ENCODE results near the gene CCDC141. TPM values are rescaled to one million over a fixed set of nuclear protein-coding genes. Genes with fewer than 3 reads are reported as not detected.

Gene CCDC141
- total and polyA plus RNA-seq, 2 experiments from 2014 or later = 11.7 to 13.4 TPM

GRCh38 chr2:178833382-178833781, 216.6 kb downstream of the CCDC141 start (continued):
- TF ChIP-seq, protein P1, sequence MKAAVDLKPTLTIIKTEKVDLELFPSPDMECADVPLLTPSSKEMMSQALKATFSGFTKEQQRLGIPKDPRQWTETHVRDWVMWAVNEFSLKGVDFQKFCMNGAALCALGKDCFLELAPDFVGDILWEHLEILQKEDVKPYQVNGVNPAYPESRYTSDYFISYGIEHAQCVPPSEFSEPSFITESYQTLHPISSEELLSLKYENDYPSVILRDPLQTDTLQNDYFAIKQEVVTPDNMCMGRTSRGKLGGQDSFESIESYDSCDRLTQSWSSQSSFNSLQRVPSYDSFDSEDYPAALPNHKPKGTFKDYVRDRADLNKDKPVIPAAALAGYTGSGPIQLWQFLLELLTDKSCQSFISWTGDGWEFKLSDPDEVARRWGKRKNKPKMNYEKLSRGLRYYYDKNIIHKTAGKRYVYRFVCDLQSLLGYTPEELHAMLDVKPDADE (IDR thresholded peaks at IDR 0.05) = no peak
- TF ChIP-seq POLR2AphosphoS5 (IDR thresholded peaks at IDR 0.05; ENCODE audit: low read depth) (no peak), REST (IDR thresholded peaks at IDR 0.05; ENCODE audit: unreplicated experiment) (no peak), EZH2phosphoT487 (IDR thresholded peaks at IDR 0.05; ENCODE audit: unreplicated experiment) (no peak), EZH2 (IDR thresholded peaks at IDR 0.05; ENCODE audit: low read depth, unreplicated experiment) (no peak), ZNF331 (CRISPR knock-in tag; IDR thresholded peaks at IDR 0.05; ENCODE audit: low read depth) (no peak)

- H3F3A ChIP-seq (replicated peaks; ENCODE audit: low read depth) = no peaks in the 10 kb centered on the region
- Mint-ChIP-seq H3K4me3 (no peak overlapping the region), H3K27ac (no peak overlapping the region), H3K9me3 (no peaks in the 10 kb centered on the region), H3K4me1 (peaks cover 11% of the 10 kb centered on the region; the same call in 2 of the 3 replicates), H3K27me3 (ENCODE audit: insufficient read depth, low read depth, poor library complexity) (peaks cover 3% of the 10 kb centered on the region), H3K36me3 (ENCODE audit: low read depth) (no peaks in the 10 kb centered on the region; the same call in 2 of the 3 replicates)
- DNase-seq (ENCODE audit: low spot score) (no peak), ATAC-seq (no peak)
- H3K4me1 ChIP-seq (ENCODE audit: insufficient read depth) = no peaks in the 10 kb centered on the region
- H3K27me3 ChIP-seq (ENCODE audit: insufficient read depth) = no peaks in the 10 kb centered on the region
- H3K79me2 ChIP-seq (replicated peaks; ENCODE audit: insufficient read depth) = no peaks in the 10 kb centered on the region
- H3K27ac ChIP-seq (ENCODE audit: low read depth) = no peak overlapping the region
- no peak overlapping the region for H3K4me3 ChIP-seq
- H4K20me1 ChIP-seq (replicated peaks; ENCODE audit: insufficient read depth) = no peaks in the 10 kb centered on the region
- H2AFZ ChIP-seq = no peak overlapping the region
- no peak overlapping the region for H3K4me2 ChIP-seq
- H3K36me3 ChIP-seq (ENCODE audit: insufficient read depth) = no peaks in the 10 kb centered on the region
- H3K9me2 ChIP-seq (ENCODE audit: insufficient read depth) = no peaks in the 10 kb centered on the region
- no peak for TF ChIP-seq CREB1 (CRISPR knock-in tag; IDR thresholded peaks at IDR 0.05; ENCODE audit: low read depth)
- TF ChIP-seq ZNF331 (CRISPR knock-in tag; IDR thresholded peaks at IDR 0.05; ENCODE audit: low read depth) = no peak
- no peak for TF ChIP-seq POLR2AphosphoS5 (IDR thresholded peaks at IDR 0.05; ENCODE audit: low read depth)
- no peak for TF ChIP-seq CTCF (conservative IDR thresholded peaks at IDR 0.05; ENCODE audit: low read depth in 2 of 2)
- TF ChIP-seq NANOG (IDR thresholded peaks at IDR 0.05; ENCODE audit: borderline replicate concordance) = no peak
- TF ChIP-seq EZH2 (IDR thresholded peaks at IDR 0.05; ENCODE audit: low read depth, unreplicated experiment) = no peak
- TF ChIP-seq ZNF462 (CRISPR knock-in tag; IDR thresholded peaks at IDR 0.05) = no peak
- TF ChIP-seq, protein P1 (IDR thresholded peaks at IDR 0.05) = no peak
- TF ChIP-seq JUNB (IDR thresholded peaks at IDR 0.05; ENCODE audit: unreplicated experiment) = no peak
- no peak for TF ChIP-seq EZH2phosphoT487 (IDR thresholded peaks at IDR 0.05; ENCODE audit: unreplicated experiment)
Measured at GRCh38 chr2:178830451-178830850, 219.5 kb downstream of the CCDC141 start.

Measured in GM23338 (cell line).